ENCODE data around the gene MYORG.

MYORG gene

GRCh38 chr9:34400686-34401602, 24.2 kb upstream of the MYORG start:
- Mint-ChIP-seq H3K27ac (no peak overlapping the region), H3K4me1 (no peaks in the 10 kb centered on the region), H3K9me3 (no peaks in the 10 kb centered on the region), H3K27me3 (ENCODE audit: low read depth) (no peaks in the 10 kb centered on the region), H3K4me3 (no peak overlapping the region), H3K36me3 (ENCODE audit: low read depth) (peaks cover 13% of the 10 kb centered on the region)
- TF ChIP-seq CTCF (IDR thresholded peaks at IDR 0.05; ENCODE audit: unreplicated experiment in 3 of 3), result no peak

GRCh38 chr9:34400275-34400674, 23.6 kb upstream of the MYORG start:
- TF ChIP-seq CTCF (IDR thresholded peaks at IDR 0.05; ENCODE audit: unreplicated experiment in 3 of 3), result peak in 1 of 3 experiments; percentile 17
- Mint-ChIP-seq H3K36me3 (ENCODE audit: low read depth) (peaks cover 13% of the 10 kb centered on the region), H3K27me3 (ENCODE audit: low read depth) (no peaks in the 10 kb centered on the region), H3K27ac (no peak overlapping the region), H3K9me3 (no peaks in the 10 kb centered on the region), H3K4me1 (no peaks in the 10 kb centered on the region), H3K4me3 (no peak overlapping the region)

DNA sequence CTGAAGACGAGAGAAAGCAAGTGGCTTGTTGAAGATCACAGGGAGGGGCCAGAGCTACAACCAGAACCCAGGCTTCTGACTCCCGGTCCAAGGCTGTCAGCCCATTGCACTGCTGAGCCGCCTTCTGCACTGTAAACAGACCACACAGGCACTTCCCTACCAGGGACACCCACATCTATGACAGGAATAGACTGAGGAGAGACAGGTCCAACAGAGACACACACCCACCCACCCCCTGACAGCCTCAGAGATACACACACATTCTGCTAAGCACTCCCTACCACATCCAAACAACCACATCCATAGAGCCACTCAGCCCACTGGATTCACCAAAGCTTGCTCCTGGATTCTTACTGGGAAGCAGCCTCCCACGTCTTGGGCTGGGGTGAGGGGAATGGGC, 23.0 kb upstream of the MYORG start:
- H3K4me1 Mint-ChIP-seq, result no peaks in the 10 kb centered on the region
- H3K9me3 Mint-ChIP-seq, result no peaks in the 10 kb centered on the region
- TF ChIP-seq CTCF (IDR thresholded peaks at IDR 0.05; ENCODE audit: unreplicated experiment in 3 of 3), result no peak
- H3K27ac Mint-ChIP-seq, result no peak overlapping the region
- no peak overlapping the region for H3K4me3 Mint-ChIP-seq
- H3K36me3 Mint-ChIP-seq (ENCODE audit: low read depth), result peaks cover 13% of the 10 kb centered on the region
- no peaks in the 10 kb centered on the region for H3K27me3 Mint-ChIP-seq (ENCODE audit: low read depth)

DNA sequence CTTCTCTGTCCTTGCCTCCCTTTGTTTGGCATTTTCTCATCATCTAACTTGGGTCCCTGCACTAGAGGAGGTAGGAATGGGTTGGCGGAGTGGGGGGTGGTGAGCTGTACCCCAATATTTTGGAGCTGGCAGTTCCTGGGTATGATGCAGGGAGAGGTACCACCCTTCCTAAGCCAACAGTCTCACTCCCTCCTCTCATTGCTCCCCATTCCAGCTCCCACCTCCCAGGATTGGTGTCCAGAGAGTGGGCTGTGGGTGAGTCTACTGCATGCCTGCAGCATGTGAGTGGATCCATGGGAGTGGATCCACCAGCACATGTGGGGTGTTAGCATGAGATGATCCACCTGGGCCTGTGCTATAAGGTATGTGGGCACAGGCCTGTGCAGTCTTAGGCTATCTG, 22.2 kb upstream of the MYORG start:
- no peak for TF ChIP-seq CTCF (IDR thresholded peaks at IDR 0.05; ENCODE audit: unreplicated experiment in 3 of 3)
- H3K27me3 Mint-ChIP-seq (ENCODE audit: low read depth), result no peaks in the 10 kb centered on the region

GRCh38 chr9:34396276-34397214, 19.8 kb upstream of the MYORG start:
- no peak for TF ChIP-seq CTCF (IDR thresholded peaks at IDR 0.05; ENCODE audit: unreplicated experiment in 3 of 3)
- Mint-ChIP-seq H3K27me3 (ENCODE audit: low read depth) (peaks cover 7% of the 10 kb centered on the region), H3K4me3 (no peak overlapping the region), H3K27ac (no peak overlapping the region), H3K4me1 (no peaks in the 10 kb centered on the region), H3K36me3 (ENCODE audit: low read depth) (peaks cover 4% of the 10 kb centered on the region), H3K9me3 (no peaks in the 10 kb centered on the region)

More for the DNA sequence above, 22.2 kb upstream of the MYORG start:
- Mint-ChIP-seq H3K27ac (no peak overlapping the region), H3K4me3 (no peak overlapping the region), H3K9me3 (no peaks in the 10 kb centered on the region), H3K4me1 (no peaks in the 10 kb centered on the region), H3K36me3 (ENCODE audit: low read depth) (peaks cover 12% of the 10 kb centered on the region)

Data from nephron (organoid).